BLaER1 treated with 17β-estradiol and CSF1 and Interleukin-3, amounts not matched to agents 10 nM and 100 nM (cell line): ENCODE measurements around the gene SOD3.

Experiments
- H3K27ac ChIP-seq, 11 experiments: shearing (Covaris generic); formaldehyde crosslinking; 2 replicates each; pipeline ENCODE4 v1.8.1; 2022
- H3K27me3 ChIP-seq, 11 experiments: shearing (Covaris generic); formaldehyde crosslinking; 2 replicates each; pipeline ENCODE4 v1.8.1; 2022
- H3K36me3 ChIP-seq, 11 experiments: shearing (Covaris generic); formaldehyde crosslinking; 2 replicates each; pipeline ENCODE4 v1.8.1; 2022
- H3K4me1 ChIP-seq, 10 experiments: shearing (Covaris generic); formaldehyde crosslinking; 2 replicates each; pipeline ENCODE4 v1.8.1; 2022
- H3K4me2 ChIP-seq, 11 experiments: shearing (Covaris generic); formaldehyde crosslinking; 2 replicates each; pipeline ENCODE4 v1.8.1; 2022
- H3K4me3 ChIP-seq, 10 experiments: shearing (Covaris generic); formaldehyde crosslinking; 2 replicates each; pipeline ENCODE4 v1.8.1; 2022
- H3K9ac ChIP-seq, 11 experiments: shearing (Covaris generic); formaldehyde crosslinking; 2 replicates each; pipeline ENCODE4 v1.8.1; 2022
- H3K9me3 ChIP-seq, 11 experiments: shearing (Covaris generic); formaldehyde crosslinking; replicated peaks in 1 of 11; 2 replicates each; pipeline ENCODE4 v1.8.1; 2022
- H4K20me1 ChIP-seq, 11 experiments: shearing (Covaris generic); formaldehyde crosslinking; 2 replicates each; pipeline ENCODE4 v1.8.1; 2022
- Cebpa-rat ChIP-seq, 11 experiments: shearing (Covaris generic); IDR thresholded peaks; 2 replicates each; pipeline ENCODE4 v1.8.1; 2022

Gene SOD3

GRCh38 chr4:24802648-24803047 lies 7.3 kb downstream of the SOD3 start:
- no peak overlapping the region for H3K27ac ChIP-seq
- TF ChIP-seq Cebpa-rat (IDR thresholded peaks at IDR 0.05), result no peak
- H4K20me1 ChIP-seq, result no peaks in the 10 kb centered on the region
- peaks cover 0 to 14% (median 11%) of the 10 kb centered on the region in 11 experiments; a peak in 17 of 22 replicates for H3K9me3 ChIP-seq
- H3K4me3 ChIP-seq, result no peak overlapping the region
- H3K4me2 ChIP-seq, result peak overlapping the region in 9 of 11 experiments; percentile 14 to 74 (median 47); a peak in 15 of 22 replicates
- H3K27me3 ChIP-seq, result peaks cover 0 to 15% (median 0%) of the 10 kb centered on the region in 11 experiments; a peak in 1 of 22 replicates
- H3K4me1 ChIP-seq, result peaks cover 0 to 49% (median 34%) of the 10 kb centered on the region in 10 experiments; a peak in 18 of 20 replicates
- peaks cover 0 to 3% (median 0%) of the 10 kb centered on the region in 11 experiments; a peak in 2 of 22 replicates for H3K36me3 ChIP-seq
- H3K9ac ChIP-seq, result no peak overlapping the region

GRCh38 chr4:24805067-24805466 lies 9.7 kb downstream of the SOD3 start:
- Histone ChIP-seq H3K27me3 (peaks cover 0 to 15% (median 0%) of the 10 kb centered on the region in 11 experiments; a peak in 1 of 22 replicates), H3K4me1 (peaks cover 0 to 39% (median 31%) of the 10 kb centered on the region in 10 experiments; a peak in 18 of 20 replicates), H3K36me3 (peaks cover 0 to 10% (median 4%) of the 10 kb centered on the region in 11 experiments; a peak in 6 of 22 replicates), H3K4me2 (no peak overlapping the region), H3K9ac (no peak overlapping the region), H3K4me3 (no peak overlapping the region), H3K9me3 (peaks cover 0 to 3% (median 1%) of the 10 kb centered on the region in 11 experiments; a peak in 12 of 22 replicates), H4K20me1 (no peaks in the 10 kb centered on the region), H3K27ac (no peak overlapping the region)
- no peak for TF ChIP-seq Cebpa-rat (IDR thresholded peaks at IDR 0.05)

GRCh38 chr4:24805566-24805965 lies 10.2 kb downstream of the SOD3 start:
- H3K9me3 ChIP-seq, result no peaks in the 10 kb centered on the region
- H3K4me2 ChIP-seq, result peak overlapping the region in 1 of 11 experiments; percentile 29; a peak in 2 of 22 replicates
- peaks cover 0 to 10% (median 4%) of the 10 kb centered on the region in 11 experiments; a peak in 6 of 22 replicates for H3K36me3 ChIP-seq
- H3K4me3 ChIP-seq, result no peak overlapping the region
- no peak overlapping the region for H3K27ac ChIP-seq
- H3K27me3 ChIP-seq, result peaks cover 0 to 15% (median 0%) of the 10 kb centered on the region in 11 experiments; a peak in 1 of 22 replicates
- no peaks in the 10 kb centered on the region for H4K20me1 ChIP-seq
- no peak overlapping the region for H3K9ac ChIP-seq
- TF ChIP-seq Cebpa-rat (IDR thresholded peaks at IDR 0.05), result no peak
- peaks cover 0 to 34% (median 27%) of the 10 kb centered on the region in 10 experiments; a peak in 18 of 20 replicates for H3K4me1 ChIP-seq

DNA sequence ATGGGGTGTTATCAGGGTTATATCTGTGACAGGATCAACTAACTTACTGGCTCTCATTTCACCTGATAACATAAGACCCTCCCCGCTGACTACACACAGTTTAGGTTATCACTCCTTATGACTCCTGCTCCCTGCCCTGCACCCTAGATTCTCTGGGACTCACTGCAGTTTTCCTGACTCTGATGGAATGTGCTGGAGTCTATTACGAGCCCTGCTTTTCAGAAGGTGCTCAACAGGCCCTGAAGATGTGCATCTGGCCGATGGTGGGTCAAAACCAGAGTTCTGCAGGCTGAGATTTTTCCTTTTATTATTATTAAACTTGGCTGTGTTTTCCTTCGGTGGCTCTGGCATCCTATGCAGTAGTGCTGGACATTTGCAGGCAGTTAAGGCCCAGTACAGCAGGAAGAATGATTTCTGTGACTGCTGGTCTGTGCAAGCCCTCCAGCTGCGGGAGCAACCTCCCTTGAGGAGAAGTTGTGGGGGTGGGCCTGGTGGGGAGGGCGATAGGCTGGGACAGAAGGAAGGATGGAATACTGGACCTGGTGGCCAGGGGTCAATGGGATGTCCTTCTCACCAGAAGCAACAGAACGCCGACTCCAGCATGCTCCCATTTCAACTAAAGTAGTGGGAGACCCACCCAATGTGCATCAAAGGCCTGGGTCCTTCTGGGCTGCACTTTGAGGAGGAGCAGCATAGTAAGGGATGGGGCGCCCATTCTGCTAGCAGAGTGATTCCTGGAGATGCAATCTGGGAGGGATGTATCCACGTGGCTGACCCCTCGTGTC lies 11.0 kb downstream of the SOD3 start:
- no peaks in the 10 kb centered on the region for H3K9me3 ChIP-seq
- peaks cover 0 to 26% (median 19%) of the 10 kb centered on the region in 10 experiments; a peak in 16 of 20 replicates for H3K4me1 ChIP-seq
- no peak overlapping the region for H3K4me3 ChIP-seq
- H3K36me3 ChIP-seq, result peaks cover 0 to 10% (median 4%) of the 10 kb centered on the region in 11 experiments; a peak in 6 of 22 replicates
- peaks cover 0 to 7% (median 0%) of the 10 kb centered on the region in 11 experiments; a peak in 1 of 22 replicates for H3K27me3 ChIP-seq
- no peak overlapping the region for H3K9ac ChIP-seq
- H3K4me2 ChIP-seq, result peak overlapping the region in 1 of 11 experiments; percentile 29; a peak in 1 of 22 replicates
- no peak for TF ChIP-seq Cebpa-rat (IDR thresholded peaks at IDR 0.05)
- H3K27ac ChIP-seq, result no peak overlapping the region
- no peaks in the 10 kb centered on the region for H4K20me1 ChIP-seq

- Histone ChIP-seq H3K36me3 (peaks cover 0 to 10% (median 4%) of the 10 kb centered on the region in 11 experiments; a peak in 6 of 22 replicates), H3K9me3 (peaks cover under 1 to 9% (median 4%) of the 10 kb centered on the region in 11 experiments; a peak in 7 of 22 replicates), H3K9ac (no peak overlapping the region), H3K27me3 (0 out of 22 replicates have a peak, but pooled peaks cover 0 to 4% (median 0%) of the 10 kb centered on the region in 11 experiments), H3K27ac (no peak overlapping the region), H3K4me3 (no peak overlapping the region), H4K20me1 (no peaks in the 10 kb centered on the region), H3K4me1 (peaks cover 0 to 13% (median 7%) of the 10 kb centered on the region in 10 experiments; a peak in 14 of 20 replicates), H3K4me2 (no peak overlapping the region)
- TF ChIP-seq Cebpa-rat (IDR thresholded peaks at IDR 0.05), result no peak
Measured at GRCh38 chr4:24807611-24808010, 12.2 kb downstream of the SOD3 start.

GRCh38 chr4:24808261-24808660 lies 12.9 kb downstream of the SOD3 start:
- Histone ChIP-seq H3K36me3 (peaks cover 0 to 10% (median 4%) of the 10 kb centered on the region in 11 experiments; a peak in 7 of 22 replicates), H3K4me1 (peaks cover 0 to 7% (median under 1%) of the 10 kb centered on the region in 10 experiments; a peak in 8 of 20 replicates), H3K4me2 (no peak overlapping the region), H3K9me3 (peaks cover 5 to 14% (median 9%) of the 10 kb centered on the region in 11 experiments; a peak in 10 of 22 replicates), H3K27ac (no peak overlapping the region), H3K4me3 (no peak overlapping the region), H3K9ac (no peak overlapping the region), H3K27me3 (no peaks in the 10 kb centered on the region), H4K20me1 (no peaks in the 10 kb centered on the region)
- TF ChIP-seq Cebpa-rat (IDR thresholded peaks at IDR 0.05), result no peak

- no peak overlapping the region for H3K9ac ChIP-seq
- H3K27ac ChIP-seq, result no peak overlapping the region
- no peaks in the 10 kb centered on the region for H3K27me3 ChIP-seq
- H3K4me3 ChIP-seq, result no peak overlapping the region
- no peaks in the 10 kb centered on the region for H4K20me1 ChIP-seq
- H3K4me1 ChIP-seq, result peaks cover 0 to 6% (median 0%) of the 10 kb centered on the region in 10 experiments; a peak in 2 of 20 replicates
- no peak overlapping the region for H3K4me2 ChIP-seq
- H3K36me3 ChIP-seq, result peaks cover 0 to 10% (median 4%) of the 10 kb centered on the region in 11 experiments; a peak in 7 of 22 replicates
- no peak for TF ChIP-seq Cebpa-rat (IDR thresholded peaks at IDR 0.05)
- H3K9me3 ChIP-seq, result peaks cover 5 to 14% (median 9%) of the 10 kb centered on the region in 11 experiments; a peak in 10 of 22 replicates
Measured at GRCh38 chr4:24808955-24809354, 13.6 kb downstream of the SOD3 start.

GRCh38 chr4:24809376-24809775 lies 14.0 kb downstream of the SOD3 start:
- H3K36me3 ChIP-seq, result peaks cover 0 to 10% (median 4%) of the 10 kb centered on the region in 11 experiments; a peak in 7 of 22 replicates
- H3K27me3 ChIP-seq, result no peaks in the 10 kb centered on the region
- no peaks in the 10 kb centered on the region for H4K20me1 ChIP-seq
- no peak for TF ChIP-seq Cebpa-rat (IDR thresholded peaks at IDR 0.05)
- H3K4me3 ChIP-seq, result no peak overlapping the region
- peaks cover 0 to 6% (median 0%) of the 10 kb centered on the region in 10 experiments; a peak in 2 of 20 replicates for H3K4me1 ChIP-seq
- H3K27ac ChIP-seq, result no peak overlapping the region
- no peak overlapping the region for H3K9ac ChIP-seq
- H3K4me2 ChIP-seq, result no peak overlapping the region
- H3K9me3 ChIP-seq, result peaks cover 5 to 14% (median 9%) of the 10 kb centered on the region in 11 experiments; a peak in 10 of 22 replicates
